Thyroid gland (tissue), 4 donors: ENCODE results near the gene SH3YL1. TPM values are rescaled to one million over a fixed set of nuclear protein-coding genes. Genes with fewer than 3 reads are reported as not detected.

ENCODE experiments used
- DNase-seq, 2 donors: peaks; one replicate each; pipeline ENCODE4 v3.0.0-alpha.2; 2019
- H3K27ac ChIP-seq, 3 donors: fragments of 200-600 bp; sonication (generic); 1 replicate in 2 of 3; 2 replicates in 1 of 3; pipeline ENCODE4 v1.5.1; 2016 to 2019; ENCODE audit warnings: mild to moderate bottlenecking in 1 of 3, moderate library complexity in 1 of 3
- H3K27me3 ChIP-seq: fragments of 200-600 bp; sonication (generic); one replicate; pipeline ENCODE4 v1.5.1; 2019
- H3K36me3 ChIP-seq, 2 donors: fragments of 200-600 bp; sonication (generic); one replicate each; pipeline ENCODE4 v1.5.1; 2016 to 2019
- H3K4me1 ChIP-seq, 2 donors: fragments of 200-600 bp; sonication (generic); one replicate each; pipeline ENCODE4 v1.5.1; 2017 to 2019
- H3K4me3 ChIP-seq, 3 donors: fragments of 200-600 bp; sonication (generic); replicated peaks in 1 of 3; 1 replicate in 2 of 3; 2 replicates in 1 of 3; pipeline ENCODE4 v1.5.1; 2016; ENCODE audit warnings: mild to moderate bottlenecking in 1 of 3
- H3K9me3 ChIP-seq: fragments of 200-600 bp; sonication (generic); one replicate; pipeline ENCODE4 v1.5.1; 2017
- POLR2A ChIP-seq, 2 donors: fragments of 450-650 bp; IDR thresholded peaks; one replicate each; pipeline ENCODE4 v1.6.1; 2017; ENCODE audit warnings: antibody characterized with exemption in 2 of 2, mild to moderate bottlenecking in 2 of 2, moderate library complexity in 1 of 2
- WGBS, 2 donors: methylation state at CpG; one replicate each; pipeline ENCODE4 v1.1.5; 2017; 5-methylcytosine and 5-hydroxymethylcytosine counted together
- intact Hi-C: fragments of 100-400 bp; cut with DNase I; formaldehyde crosslinking; loops from one replicate; pipeline ENCODE4 v1.15.1; 2023
- total RNA-seq, 4 donors: library from RNA; depleted of rRNA; stranded (reverse); fragments of >200 nt; gene quantifications; one replicate each; pipeline ENCODE4 v1.2.3, GENCODE V29; 2016
- TF ChIP-seq, protein P1 (sequence below), 6 experiments: fragments of 200-600 bp in 3 of 6; fragments of 450-650 bp in 3 of 6; sonication (generic) in 3 of 6; IDR thresholded peaks; one replicate each; pipeline ENCODE4 v1.5.1; 2016 to 2019; ENCODE audit warnings: antibody characterized with exemption in 6 of 6, mild to moderate bottlenecking in 2 of 6, inconsistent platforms in 1 of 6, moderate library complexity in 1 of 6

The SH3YL1 gene, protein sequence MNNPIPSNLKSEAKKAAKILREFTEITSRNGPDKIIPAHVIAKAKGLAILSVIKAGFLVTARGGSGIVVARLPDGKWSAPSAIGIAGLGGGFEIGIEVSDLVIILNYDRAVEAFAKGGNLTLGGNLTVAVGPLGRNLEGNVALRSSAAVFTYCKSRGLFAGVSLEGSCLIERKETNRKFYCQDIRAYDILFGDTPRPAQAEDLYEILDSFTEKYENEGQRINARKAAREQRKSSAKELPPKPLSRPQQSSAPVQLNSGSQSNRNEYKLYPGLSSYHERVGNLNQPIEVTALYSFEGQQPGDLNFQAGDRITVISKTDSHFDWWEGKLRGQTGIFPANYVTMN
- 100 to 1,000 TPM in 1 of 4 donors, 10 to 100 TPM in 3; 76.5 to 128 (median 85.1) TPM for total RNA-seq

DNA sequence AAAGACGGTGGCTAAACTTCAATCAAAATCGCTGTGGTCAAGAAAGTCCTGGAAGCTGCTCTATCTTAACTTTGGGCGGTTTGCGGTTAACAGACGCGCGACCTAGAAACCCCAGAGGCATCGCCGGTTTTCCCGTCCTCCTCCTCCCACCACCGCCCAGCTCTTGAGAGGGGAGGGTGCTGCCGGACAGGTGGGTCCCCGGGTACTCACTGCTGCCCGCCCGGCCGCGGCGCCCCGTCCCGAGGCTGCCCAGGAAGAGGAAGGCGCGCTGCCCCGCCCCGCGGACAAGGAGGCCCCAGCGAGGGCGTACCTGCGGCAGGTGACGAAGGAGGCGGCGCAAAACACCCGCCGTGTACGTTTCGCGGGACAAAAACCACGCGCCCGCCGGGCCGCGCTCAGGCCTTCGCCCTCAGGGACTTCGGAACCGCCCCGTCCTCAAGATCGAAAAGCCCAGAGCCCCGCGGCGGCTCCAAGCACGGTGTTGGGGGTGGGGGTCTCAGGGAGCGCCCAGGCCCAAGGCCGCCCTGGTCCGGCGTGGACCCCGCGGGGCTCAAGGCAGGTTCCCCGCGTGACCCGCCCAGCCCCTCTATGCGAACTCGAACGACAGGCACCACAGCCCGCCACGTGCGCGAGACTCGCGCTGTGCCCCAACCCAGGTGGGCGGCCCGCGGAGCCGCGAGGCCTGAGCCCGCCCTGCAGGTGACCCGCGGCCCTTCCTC lies at the start of gene SH3YL1:
TSS of gene SH3YL1 (minus strand) at position 259 of the 719 bp plus-strand sequence. CDS start at position 211, 48 bp downstream.
- Histone ChIP-seq H3K27me3 (no peaks in the 10 kb centered on the region), H3K27ac (peak within 1 kb of the TSS; percentile 71 to 89 (median 81)), H3K9me3 (no peaks in the 10 kb centered on the region), H3K36me3 (no peaks in the 10 kb centered on the region), H3K4me3 (peak within 1 kb of the TSS; percentile 64 to 71 (median 70)), H3K4me1 (peaks cover 15 to 22% of the 10 kb centered on the region in 2 donors)
- DNase-seq, result peak; percentile 88 to 90
- peak in 1 of 2 donors; percentile 88 for TF ChIP-seq POLR2A (IDR thresholded peaks at IDR 0.05)
- TF ChIP-seq, protein P1, sequence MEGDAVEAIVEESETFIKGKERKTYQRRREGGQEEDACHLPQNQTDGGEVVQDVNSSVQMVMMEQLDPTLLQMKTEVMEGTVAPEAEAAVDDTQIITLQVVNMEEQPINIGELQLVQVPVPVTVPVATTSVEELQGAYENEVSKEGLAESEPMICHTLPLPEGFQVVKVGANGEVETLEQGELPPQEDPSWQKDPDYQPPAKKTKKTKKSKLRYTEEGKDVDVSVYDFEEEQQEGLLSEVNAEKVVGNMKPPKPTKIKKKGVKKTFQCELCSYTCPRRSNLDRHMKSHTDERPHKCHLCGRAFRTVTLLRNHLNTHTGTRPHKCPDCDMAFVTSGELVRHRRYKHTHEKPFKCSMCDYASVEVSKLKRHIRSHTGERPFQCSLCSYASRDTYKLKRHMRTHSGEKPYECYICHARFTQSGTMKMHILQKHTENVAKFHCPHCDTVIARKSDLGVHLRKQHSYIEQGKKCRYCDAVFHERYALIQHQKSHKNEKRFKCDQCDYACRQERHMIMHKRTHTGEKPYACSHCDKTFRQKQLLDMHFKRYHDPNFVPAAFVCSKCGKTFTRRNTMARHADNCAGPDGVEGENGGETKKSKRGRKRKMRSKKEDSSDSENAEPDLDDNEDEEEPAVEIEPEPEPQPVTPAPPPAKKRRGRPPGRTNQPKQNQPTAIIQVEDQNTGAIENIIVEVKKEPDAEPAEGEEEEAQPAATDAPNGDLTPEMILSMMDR (IDR thresholded peaks at IDR 0.05), result no peak
- 0 to 1% methylated on average over 3 to 30 of the region's 77 CpGs for whole genome bisulfite sequencing, 2 donors
- intact Hi-C loops, result loop anchor here (10.0 kb wide), 1 partner anchor 371 kb away; no protein-coding TSS in a partner anchor

DNA sequence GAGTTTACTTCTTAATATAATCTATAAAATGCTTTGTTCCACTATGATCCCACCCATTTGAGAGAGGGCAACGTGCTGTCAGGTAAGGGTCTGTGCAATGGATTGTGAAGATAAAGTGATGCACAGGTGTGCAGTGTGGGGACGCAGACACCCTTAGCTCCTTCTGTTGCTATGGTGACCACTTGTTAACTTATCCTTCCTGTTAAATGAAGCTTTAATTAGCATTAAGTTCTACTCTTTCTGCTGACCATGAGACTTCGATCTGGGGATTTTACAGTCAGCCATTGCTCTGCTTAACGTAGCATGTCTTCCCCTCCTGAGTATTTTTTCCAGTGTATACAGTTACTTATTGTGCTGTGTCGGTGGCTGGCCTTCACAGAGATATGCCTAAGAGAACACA lies 47.2 kb upstream of the SH3YL1 start:
- TF ChIP-seq POLR2A (IDR thresholded peaks at IDR 0.05), result no peak
- TF ChIP-seq, protein P1 (IDR thresholded peaks at IDR 0.05), result no peak
- H3K27me3 ChIP-seq, result no peaks in the 10 kb centered on the region
- 81 to 90% methylated on average over 5 of the region's 5 CpGs for WGBS, 2 donors
- no peak for DNase-seq
- H3K36me3 ChIP-seq, result no peaks in the 10 kb centered on the region
- H3K27ac ChIP-seq, result no peak overlapping the region
- H3K4me3 ChIP-seq, result no peak overlapping the region
- intact Hi-C loops, result no loop called here
- H3K9me3 ChIP-seq, result no peaks in the 10 kb centered on the region
- H3K4me1 ChIP-seq, result peaks cover 0 to 16% of the 10 kb centered on the region in 2 donors

DNA sequence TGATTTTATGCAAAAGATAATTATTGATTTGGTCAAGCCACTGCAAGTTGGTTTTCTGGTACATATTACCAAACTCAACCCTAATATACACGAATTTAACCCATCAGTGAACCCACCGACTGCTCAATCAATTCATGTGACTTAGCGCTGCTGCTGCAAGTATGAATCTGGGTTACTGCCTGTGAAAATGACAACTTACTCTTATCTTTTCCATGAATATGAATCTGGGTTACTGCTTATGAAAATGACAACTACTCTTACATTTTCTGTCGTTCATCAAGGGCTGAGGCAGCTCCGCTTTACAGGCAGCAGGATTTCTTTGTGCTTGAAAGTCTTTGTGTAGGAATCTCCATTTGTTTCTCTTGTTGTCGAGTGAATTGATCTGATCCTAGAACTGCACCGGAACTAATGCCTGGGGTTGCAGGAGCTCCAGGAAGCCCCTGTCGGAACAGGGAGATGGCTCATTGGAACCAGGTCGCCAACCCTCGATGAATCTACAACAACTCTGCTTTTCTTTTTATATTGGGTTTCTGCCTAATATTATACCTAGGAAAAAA lies 46.2 kb upstream of the SH3YL1 start:
- intact Hi-C loops, result no loop called here
- Histone ChIP-seq H3K27ac (no peak overlapping the region), H3K9me3 (no peaks in the 10 kb centered on the region), H3K4me1 (peaks cover 0 to 14% of the 10 kb centered on the region in 2 donors), H3K36me3 (no peaks in the 10 kb centered on the region), H3K27me3 (no peaks in the 10 kb centered on the region), H3K4me3 (no peak overlapping the region)
- TF ChIP-seq POLR2A (IDR thresholded peaks at IDR 0.05), result no peak
- TF ChIP-seq, protein P1 (IDR thresholded peaks at IDR 0.05), result no peak
- WGBS, 2 donors, result 77 to 80% methylated on average over 10 of the region's 10 CpGs
- no peak for DNase-seq

DNA sequence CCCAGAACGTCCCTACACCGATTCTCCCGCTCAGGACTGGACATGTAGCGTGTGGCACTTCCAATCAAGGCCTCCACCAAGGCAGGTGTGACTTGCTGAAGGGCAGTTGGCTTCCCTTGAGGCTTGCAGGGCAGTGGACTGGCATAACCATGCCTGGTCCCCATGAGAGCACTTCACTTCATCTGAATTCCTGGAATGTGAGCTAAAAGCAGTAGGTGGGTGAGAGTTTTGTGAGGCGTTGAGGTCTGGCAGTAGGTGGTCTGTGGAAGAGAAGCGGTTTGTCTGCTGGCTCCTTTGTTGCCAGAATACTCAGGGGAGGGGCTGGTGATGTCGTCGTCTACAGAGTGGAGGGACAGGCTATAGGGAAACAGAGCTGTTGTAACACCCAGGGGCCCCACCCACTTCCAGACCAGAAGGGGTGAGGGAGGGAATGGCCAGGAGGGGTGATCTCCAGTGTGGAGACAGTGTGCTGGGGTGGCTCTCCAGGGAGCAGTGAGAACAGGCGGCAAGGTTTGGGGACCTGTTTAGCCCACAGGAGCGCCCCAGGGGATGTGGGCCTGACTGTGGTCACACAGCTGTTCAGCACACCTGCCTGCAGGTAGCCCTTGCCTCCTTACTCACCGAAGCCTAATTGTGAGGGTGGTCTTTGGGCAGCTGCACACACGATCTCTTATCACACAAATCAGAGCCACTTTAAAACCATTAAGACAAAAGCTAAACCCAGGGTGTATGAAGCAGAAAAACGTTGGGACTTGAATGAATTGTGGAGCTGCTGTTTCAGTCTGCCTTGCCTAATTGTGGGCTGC lies 45.5 kb upstream of the SH3YL1 start:
- H3K9me3 ChIP-seq, result no peaks in the 10 kb centered on the region
- TF ChIP-seq, protein P1 (IDR thresholded peaks at IDR 0.05), result no peak
- TF ChIP-seq POLR2A (IDR thresholded peaks at IDR 0.05), result no peak
- WGBS, 2 donors, result 36 to 45% methylated on average over 12 to 13 of the region's 13 CpGs

More for the DNA sequence above, 45.5 kb upstream of the SH3YL1 start:
- DNase-seq, result peak; percentile 48
- Histone ChIP-seq H3K36me3 (no peaks in the 10 kb centered on the region), H3K4me1 (peaks cover 0 to 12% of the 10 kb centered on the region in 2 donors), H3K27ac (no peak overlapping the region), H3K27me3 (no peaks in the 10 kb centered on the region), H3K4me3 (no peak overlapping the region)
- intact Hi-C loops, result no loop called here
